Measurements from ENCODE around the gene SERPINB8.

SERPINB8 gene

GRCh38 chr18:63964908-63965307 lies 5.0 kb upstream of the SERPINB8 start:
- DNase-seq (ENCODE audit: low spot score): no peak

- DNase-seq (ENCODE audit: low spot score): no peak
These were observed 4.1 kb upstream of the SERPINB8 start for GRCh38 chr18:63965716-63966330.

- no peak for DNase-seq (ENCODE audit: low spot score)
These were observed 926 bp downstream of the SERPINB8 start for GRCh38 chr18:63970809-63971205.

GRCh38 chr18:63971320-63972001 lies 1.6 kb downstream of the SERPINB8 start:
- DNase-seq (ENCODE audit: low spot score): no peak

GRCh38 chr18:63972002-63972376 lies 2.1 kb downstream of the SERPINB8 start:
- no peak for DNase-seq (ENCODE audit: low spot score)

GRCh38 chr18:63974991-63975390 lies 5.1 kb downstream of the SERPINB8 start:
- DNase-seq (ENCODE audit: low spot score): no peak

GRCh38 chr18:63975628-63976027 lies 5.7 kb downstream of the SERPINB8 start:
- DNase-seq (ENCODE audit: low spot score): no peak

GRCh38 chr18:63977040-63977439 lies 7.2 kb downstream of the SERPINB8 start:
- no peak for DNase-seq (ENCODE audit: low spot score)

GRCh38 chr18:63979409-63979920 lies 9.6 kb downstream of the SERPINB8 start:
- DNase-seq (ENCODE audit: low spot score): no peak

GRCh38 chr18:63980027-63980426 lies 10.1 kb downstream of the SERPINB8 start:
- no peak for DNase-seq (ENCODE audit: low spot score)

GRCh38 chr18:63980896-63981460 lies 11.1 kb downstream of the SERPINB8 start:
- DNase-seq (ENCODE audit: low spot score): no peak

GRCh38 chr18:63981719-63982118 lies 11.8 kb downstream of the SERPINB8 start:
- no peak for DNase-seq (ENCODE audit: low spot score)

- DNase-seq (ENCODE audit: low spot score): no peak
These were observed 12.5 kb downstream of the SERPINB8 start for GRCh38 chr18:63982361-63982760.

GRCh38 chr18:63986885-63987284 lies 17.0 kb downstream of the SERPINB8 start:
- no peak for DNase-seq (ENCODE audit: low spot score)

- DNase-seq (ENCODE audit: low spot score): no peak
These were observed 17.9 kb downstream of the SERPINB8 start for GRCh38 chr18:63987743-63988142.

GRCh38 chr18:63992751-63993150 lies 22.9 kb downstream of the SERPINB8 start:
- no peak for DNase-seq (ENCODE audit: low spot score)

- DNase-seq (ENCODE audit: low spot score): no peak
These were observed 25.0 kb downstream of the SERPINB8 start for GRCh38 chr18:63994783-63995399.

- DNase-seq (ENCODE audit: low spot score): no peak
These were observed 27.2 kb downstream of the SERPINB8 start for GRCh38 chr18:63997041-63997440.

- no peak for DNase-seq (ENCODE audit: low spot score)
These were observed 27.7 kb downstream of the SERPINB8 start for GRCh38 chr18:63997606-63998005.

- no peak for DNase-seq (ENCODE audit: low spot score)
These were observed 30.0 kb downstream of the SERPINB8 start for GRCh38 chr18:63999871-64000270.

- DNase-seq (ENCODE audit: low spot score): no peak
These were observed 32.7 kb downstream of the SERPINB8 start for GRCh38 chr18:64002581-64002980.

- no peak for DNase-seq (ENCODE audit: low spot score)
These were observed 39.4 kb downstream of the SERPINB8 start for GRCh38 chr18:64009305-64009704.

- no peak for DNase-seq (ENCODE audit: low spot score)
These were observed 41.6 kb downstream of the SERPINB8 start for GRCh38 chr18:64011513-64011912.

Measured in left forelimb (tissue), 1 donor.